IMR-90 (cell line): Measurements from ENCODE around the gene NR4A1. TPM values are rescaled to one million over a fixed set of nuclear protein-coding genes. Genes with fewer than 3 reads are reported as not detected.
A peak's percentile ranks its signal among the peaks of the same experiment; 100 is the strongest.

Source experiments
- BHLHE40 ChIP-seq: fragments of 150-350 bp; IDR thresholded peaks from 2 replicates; pipeline ENCODE4 v1.6.1; 2016; ENCODE audit warnings: mild to moderate bottlenecking, low read depth, low read length
- POLR2A ChIP-seq: IDR thresholded peaks from 2 replicates; pipeline ENCODE4 v1.6.1; 2012; ENCODE audit warnings: mild to moderate bottlenecking, low read depth, low read length
- RAD21 ChIP-seq: IDR thresholded peaks from 2 replicates; pipeline ENCODE4 v1.6.1; 2012; ENCODE audit warnings: low read length, improper control_type of control experiment
- RCOR1 ChIP-seq: IDR thresholded peaks from 2 replicates; pipeline ENCODE4 v1.6.1; 2012; ENCODE audit warnings: mild to moderate bottlenecking, low read length, improper control_type of control experiment; ENCODE audit not compliant: insufficient replicate concordance
- polyA plus RNA-seq, 3 experiments: library from polyadenylated mRNA; depleted of rRNA; stranded (reverse); fragments of >200 nt; gene quantifications; 2 replicates each; pipeline ENCODE4 v1.2.3, GENCODE V29; 2012; ENCODE audit warnings: low replicate concordance in 1 of 3
- total RNA-seq: library from RNA; depleted of rRNA; stranded (reverse); fragments of >200 nt; gene quantifications from 2 replicates; pipeline ENCODE4 v1.2.3, GENCODE V29; 2012

Gene NR4A1
- total and polyA plus RNA-seq, 2 of the 4 experiments (the other 2 are of a cell fraction): 6.6 to 34.1 TPM

DNA sequence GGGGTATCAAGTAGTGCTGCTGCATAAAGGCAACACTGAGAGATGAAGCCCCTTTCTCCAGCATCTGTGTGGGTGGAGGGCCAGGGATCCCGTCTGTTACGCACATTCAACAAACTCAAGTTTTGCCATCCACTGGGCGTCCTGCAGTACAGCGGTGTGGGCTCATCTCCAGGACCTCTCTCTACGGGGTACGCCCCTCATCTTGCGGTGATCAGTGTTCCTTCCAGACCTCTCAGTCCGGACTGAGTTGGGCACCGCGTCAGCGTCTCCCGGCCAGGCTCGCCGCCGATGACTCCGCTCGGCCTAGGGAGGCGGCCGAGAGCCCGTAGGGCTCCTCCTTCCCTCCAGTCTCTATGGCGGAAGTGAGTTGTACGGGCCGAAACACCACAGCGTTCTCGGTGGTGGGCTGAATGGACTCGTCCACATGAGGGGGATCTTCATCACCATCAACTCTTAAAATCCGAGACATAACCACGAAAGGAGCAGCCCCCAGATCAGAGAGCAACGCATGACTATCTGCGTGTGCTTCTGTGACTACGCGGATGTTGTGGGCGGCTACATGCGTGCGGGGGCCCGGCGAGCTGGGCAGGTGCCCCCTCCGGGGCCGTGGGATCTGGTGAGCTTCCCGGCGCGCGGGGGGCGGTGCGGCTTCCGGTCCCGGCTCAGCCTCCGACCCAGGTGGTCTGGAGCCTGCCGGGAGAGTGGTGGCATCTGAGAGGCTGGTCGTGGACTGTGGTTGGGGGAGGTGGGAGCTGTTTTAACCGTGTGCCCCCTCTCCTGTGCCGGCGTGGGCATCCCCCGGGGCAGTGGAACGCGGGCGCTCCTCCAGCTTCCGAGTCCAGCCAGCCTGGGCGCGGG lies 18.3 kb downstream of the NR4A1 start, which contains the start of gene ATG101 (continued):
- peak; percentile 99 for TF ChIP-seq BHLHE40
- peak; percentile 90 for TF ChIP-seq POLR2A
- peak; percentile 31 for TF ChIP-seq RAD21
- no peak for TF ChIP-seq RCOR1
